NAMALWA (cell line): ENCODE measurements around the gene EIF4G3.
"Not testable (repeated sequence)": the region's sequence is repeated elsewhere in the genome, so short reads cannot be mapped to it uniquely, and the experiment has no call there.

ENCODE experiments used
- DNase-seq: peaks from one replicate; pipeline ENCODE4 v3.0.0-alpha.2; 2015; ENCODE audit warnings: low spot score

The EIF4G3 gene

GRCh38 chr1:20811916-20812315 is 364.8 kb downstream of the EIF4G3 start:
- DNase-seq: no peak

- DNase-seq: no peak
These were observed 383.5 kb downstream of the EIF4G3 start for GRCh38 chr1:20793236-20793635.

- DNase-seq: no peak
These were observed 384.5 kb downstream of the EIF4G3 start for GRCh38 chr1:20792196-20792595.

GRCh38 chr1:20790785-20791184 is 385.9 kb downstream of the EIF4G3 start:
- no peak for DNase-seq

GRCh38 chr1:20789598-20789997 is 387.1 kb downstream of the EIF4G3 start:
- not testable (repeated sequence) for DNase-seq

- DNase-seq: no peak
These were observed 388.6 kb downstream of the EIF4G3 start for GRCh38 chr1:20787840-20788795.

- peak; percentile 79 for DNase-seq
These were observed 389.5 kb downstream of the EIF4G3 start, which contains the start of gene HP1BP3 for GRCh38 chr1:20787029-20787839. HP1BP3 (minus strand) TSS chr1:20787307; CDS start chr1:20780440, 6,867 bp downstream.

GRCh38 chr1:20786253-20787028 is 390.3 kb downstream of the EIF4G3 start:
- peak; percentile 95 for DNase-seq

GRCh38 chr1:20785907-20786252 is 390.8 kb downstream of the EIF4G3 start:
- no peak for DNase-seq

GRCh38 chr1:20775700-20776099 is 401.0 kb downstream of the EIF4G3 start:
- DNase-seq: no peak

- DNase-seq: no peak
These were observed 404.9 kb downstream of the EIF4G3 start for GRCh38 chr1:20771780-20772179.

- DNase-seq: no peak
These were observed 406.2 kb downstream of the EIF4G3 start for GRCh38 chr1:20770314-20771087.

- DNase-seq: no peak
These were observed 409.4 kb downstream of the EIF4G3 start for GRCh38 chr1:20767271-20767670.

- DNase-seq: no peak
These were observed 413.3 kb downstream of the EIF4G3 start for GRCh38 chr1:20763417-20763816.

- no peak for DNase-seq
These were observed 416.4 kb downstream of the EIF4G3 start for GRCh38 chr1:20760322-20760721.
